Measurements from ENCODE around the gene BOD1.

BOD1 gene

GRCh38 chr5:173642191-173642816 is 25.9 kb upstream of the BOD1 start:
- H3K4me3 ChIP-seq (ENCODE audit: low read depth, low read length), result no peak overlapping the region

DNA sequence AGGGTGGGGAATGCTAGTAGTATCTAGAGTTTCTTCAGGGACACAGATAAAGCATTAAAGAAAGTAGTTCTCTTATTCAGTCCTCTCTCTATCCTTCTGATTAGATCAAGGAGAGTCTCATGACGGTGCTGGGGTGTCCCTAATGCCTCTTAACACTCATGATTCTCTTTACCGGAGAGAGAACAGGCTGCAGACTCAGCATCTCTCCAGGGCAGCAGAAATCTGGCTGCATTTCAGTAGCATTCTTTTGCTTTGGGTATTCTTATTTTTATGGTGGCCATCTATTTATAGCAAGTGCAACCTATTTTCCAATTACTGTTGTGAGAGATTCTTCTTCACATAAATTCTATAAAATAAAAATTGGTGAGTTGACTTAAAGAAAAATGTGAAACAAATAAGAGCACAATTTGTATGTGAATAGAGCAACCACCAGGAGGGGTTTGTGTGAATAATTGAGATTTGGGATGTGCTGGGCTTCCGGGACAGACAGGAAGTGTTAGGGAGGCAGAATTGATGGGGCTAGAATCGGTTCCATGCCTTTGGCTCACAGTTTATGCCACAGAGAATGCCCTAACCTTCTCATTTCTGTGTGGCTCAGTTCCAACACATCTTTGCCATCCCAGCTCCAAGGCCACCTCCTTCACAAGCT is 23.8 kb upstream of the BOD1 start:
- no peak overlapping the region for H3K4me3 ChIP-seq (ENCODE audit: low read depth, low read length)

GRCh38 chr5:173638126-173639040 is 21.9 kb upstream of the BOD1 start:
- H3K4me3 ChIP-seq (ENCODE audit: low read depth, low read length), result no peak overlapping the region

GRCh38 chr5:173637340-173637739 is 20.9 kb upstream of the BOD1 start:
- H3K4me3 ChIP-seq (ENCODE audit: low read depth, low read length), result no peak overlapping the region

- H3K4me3 ChIP-seq (ENCODE audit: low read depth, low read length), result no peak overlapping the region
Observed at GRCh38 chr5:173634465-173634983, 18.1 kb upstream of the BOD1 start.

DNA sequence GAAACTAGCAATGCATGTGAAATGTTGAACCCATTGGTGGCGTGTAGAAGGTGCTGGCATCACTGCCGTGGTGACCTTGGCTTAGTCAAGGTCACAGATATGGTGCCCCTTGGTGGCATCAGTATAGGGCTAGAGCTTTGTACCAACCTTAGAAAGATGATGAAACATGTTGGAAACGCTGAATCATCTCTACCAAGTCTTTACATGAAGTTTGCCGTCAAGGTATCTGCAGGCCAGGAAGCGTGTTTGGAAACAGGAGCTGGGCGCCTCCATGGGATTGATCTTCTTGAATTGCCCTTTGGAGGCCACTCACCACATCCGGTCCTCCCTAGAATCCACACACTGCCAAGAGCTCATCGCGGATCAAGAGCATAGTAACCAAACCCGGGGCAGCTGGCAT is 16.9 kb upstream of the BOD1 start:
- no peak overlapping the region for H3K4me3 ChIP-seq (ENCODE audit: low read depth, low read length)

- H3K4me3 ChIP-seq (ENCODE audit: low read depth, low read length), result no peak overlapping the region
Observed at GRCh38 chr5:173631478-173631877, 15.0 kb upstream of the BOD1 start.

- no peak overlapping the region for H3K4me3 ChIP-seq (ENCODE audit: low read depth, low read length)
Observed at GRCh38 chr5:173630724-173631365, 14.4 kb upstream of the BOD1 start.

- no peak overlapping the region for H3K4me3 ChIP-seq (ENCODE audit: low read depth, low read length)
Observed at GRCh38 chr5:173629628-173630027, 13.2 kb upstream of the BOD1 start.

GRCh38 chr5:173628501-173628900 is 12.1 kb upstream of the BOD1 start:
- no peak overlapping the region for H3K4me3 ChIP-seq (ENCODE audit: low read depth, low read length)

DNA sequence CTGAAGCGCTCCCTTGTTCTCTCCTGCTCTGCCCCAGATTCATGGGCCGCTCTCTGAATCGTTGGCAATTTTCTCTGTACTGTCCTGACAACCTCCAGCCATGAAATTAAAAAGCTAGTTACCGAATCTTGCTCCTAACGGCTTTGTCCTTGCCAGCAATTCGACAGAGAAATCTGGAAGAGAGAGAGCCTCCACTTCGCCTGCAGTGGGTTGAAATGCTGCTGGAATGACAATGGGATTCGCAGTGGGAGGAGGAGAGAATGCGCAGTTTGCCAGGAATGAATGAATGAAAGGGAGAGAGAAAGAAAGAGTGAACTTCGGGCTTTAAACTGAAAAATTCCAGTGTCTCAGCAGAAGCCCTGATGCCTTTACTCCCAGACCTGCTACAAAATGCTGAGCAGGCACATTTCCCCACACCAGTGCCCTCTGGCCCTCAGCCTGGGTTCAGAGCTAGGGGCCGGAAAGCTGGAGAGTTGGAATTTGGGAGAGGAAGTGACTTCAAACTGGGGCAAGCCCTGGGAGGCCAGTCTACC is 11.5 kb upstream of the BOD1 start:
- H3K4me3 ChIP-seq (ENCODE audit: low read depth, low read length), result no peak overlapping the region

GRCh38 chr5:173627271-173627670 is 10.8 kb upstream of the BOD1 start:
- no peak overlapping the region for H3K4me3 ChIP-seq (ENCODE audit: low read depth, low read length)

GRCh38 chr5:173626505-173626820 is 10.0 kb upstream of the BOD1 start:
- H3K4me3 ChIP-seq (ENCODE audit: low read depth, low read length), result no peak overlapping the region

DNA sequence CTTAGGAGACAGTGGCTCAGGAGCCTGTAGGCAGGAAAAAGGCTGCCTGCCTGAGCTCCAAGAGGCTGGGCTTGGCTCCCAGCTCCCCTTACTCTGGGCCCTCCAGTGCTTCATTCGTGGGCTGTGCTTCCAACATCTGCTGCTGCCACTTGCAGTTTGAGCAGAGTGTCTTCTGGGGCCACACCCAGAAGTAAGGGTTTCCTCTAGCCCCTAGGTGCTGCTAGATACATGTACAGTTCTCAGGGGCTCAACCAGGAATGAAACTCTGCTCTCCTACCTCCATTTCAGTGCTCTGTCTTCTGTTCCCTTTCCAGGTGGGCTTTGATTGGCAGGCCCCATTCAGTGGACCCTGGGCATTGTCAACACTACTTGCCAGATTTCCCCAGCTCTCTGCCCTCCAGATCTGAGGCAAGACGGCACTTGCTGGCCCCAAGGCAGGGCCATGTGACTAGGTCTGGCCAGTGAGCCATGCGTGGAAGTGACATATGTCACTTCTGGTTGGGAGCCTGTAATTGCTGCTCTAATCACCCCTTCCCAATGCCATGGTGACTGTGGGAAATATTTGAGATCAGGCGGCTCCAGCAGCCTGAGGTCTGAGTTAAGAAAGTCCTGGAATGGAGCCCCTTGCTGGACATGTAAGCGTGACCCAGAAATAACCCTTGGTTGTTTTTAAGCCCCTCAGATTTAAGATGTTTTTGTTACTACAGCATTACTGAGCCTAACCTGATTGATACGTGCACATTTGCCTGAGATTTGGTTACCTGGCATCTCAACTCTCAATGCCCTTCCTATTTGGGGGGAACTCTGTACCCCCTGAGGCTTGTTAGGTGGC is 9.4 kb upstream of the BOD1 start:
- no peak overlapping the region for H3K4me3 ChIP-seq (ENCODE audit: low read depth, low read length)

DNA sequence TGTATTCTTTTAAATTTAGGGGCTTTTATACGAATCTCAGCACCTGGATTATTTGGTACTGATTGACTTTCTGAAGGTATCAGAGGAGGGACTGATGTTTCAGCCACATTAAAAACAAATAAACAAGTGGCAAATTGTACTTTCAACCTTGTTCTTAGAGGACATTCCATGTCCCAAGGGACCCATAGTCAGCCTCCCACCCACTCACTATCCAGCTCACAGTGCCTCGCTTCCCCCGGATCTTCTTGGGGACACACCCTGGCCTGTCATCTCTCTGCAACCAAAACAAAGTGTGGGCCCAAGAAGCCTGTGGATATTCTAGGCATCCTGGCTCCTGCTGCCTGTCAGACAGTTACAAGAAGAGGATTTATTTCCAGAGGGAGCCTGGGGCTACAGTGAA is 8.8 kb upstream of the BOD1 start:
- no peak overlapping the region for H3K4me3 ChIP-seq (ENCODE audit: low read depth, low read length)

- H3K4me3 ChIP-seq (ENCODE audit: low read depth, low read length), result no peak overlapping the region
Observed at GRCh38 chr5:173624282-173624681, 7.8 kb upstream of the BOD1 start.

DNA sequence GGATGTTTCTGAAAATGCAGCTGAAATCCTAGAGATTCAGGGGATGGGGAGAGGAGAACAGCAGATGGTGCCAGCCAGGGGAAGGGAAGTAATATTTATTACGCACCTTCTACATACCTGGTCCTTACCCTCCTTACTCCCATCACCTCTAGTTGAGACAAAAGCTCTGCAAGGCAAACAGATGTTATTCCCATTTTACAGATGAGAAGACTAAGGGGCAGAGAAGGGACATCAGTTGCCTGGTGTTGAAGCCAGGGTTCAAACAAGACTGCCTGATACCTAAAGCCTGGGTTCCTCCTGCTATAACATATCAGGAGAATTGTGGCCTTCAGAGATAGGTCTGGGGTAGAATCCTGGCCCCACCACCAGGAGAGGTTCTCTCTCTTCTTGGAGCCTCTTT is 7.3 kb upstream of the BOD1 start:
- no peak overlapping the region for H3K4me3 ChIP-seq (ENCODE audit: low read depth, low read length)

DNA sequence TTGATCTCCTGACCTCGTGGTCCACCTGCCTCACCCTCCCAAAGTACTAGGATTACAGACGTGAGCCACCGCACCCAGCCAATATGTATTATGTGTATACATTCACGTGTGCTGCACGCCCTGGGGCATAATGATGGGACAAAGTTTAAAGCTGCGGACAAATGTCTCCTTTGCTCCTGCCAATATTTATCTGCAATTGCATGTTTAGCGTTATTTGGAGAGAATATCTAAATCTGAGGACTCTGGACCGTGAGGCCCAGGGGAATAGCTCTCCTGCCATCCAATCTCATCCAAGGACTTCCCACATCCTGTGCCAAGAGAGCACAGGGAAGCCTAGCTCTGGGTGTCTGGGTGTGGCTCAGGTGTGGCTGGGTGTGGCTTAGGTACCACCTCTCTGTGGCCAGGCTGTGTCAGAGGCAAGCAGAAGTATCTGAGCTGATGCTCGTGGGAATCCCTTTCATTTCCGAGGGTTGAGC is 6.9 kb upstream of the BOD1 start:
- H3K4me3 ChIP-seq (ENCODE audit: low read depth, low read length), result no peak overlapping the region

DNA sequence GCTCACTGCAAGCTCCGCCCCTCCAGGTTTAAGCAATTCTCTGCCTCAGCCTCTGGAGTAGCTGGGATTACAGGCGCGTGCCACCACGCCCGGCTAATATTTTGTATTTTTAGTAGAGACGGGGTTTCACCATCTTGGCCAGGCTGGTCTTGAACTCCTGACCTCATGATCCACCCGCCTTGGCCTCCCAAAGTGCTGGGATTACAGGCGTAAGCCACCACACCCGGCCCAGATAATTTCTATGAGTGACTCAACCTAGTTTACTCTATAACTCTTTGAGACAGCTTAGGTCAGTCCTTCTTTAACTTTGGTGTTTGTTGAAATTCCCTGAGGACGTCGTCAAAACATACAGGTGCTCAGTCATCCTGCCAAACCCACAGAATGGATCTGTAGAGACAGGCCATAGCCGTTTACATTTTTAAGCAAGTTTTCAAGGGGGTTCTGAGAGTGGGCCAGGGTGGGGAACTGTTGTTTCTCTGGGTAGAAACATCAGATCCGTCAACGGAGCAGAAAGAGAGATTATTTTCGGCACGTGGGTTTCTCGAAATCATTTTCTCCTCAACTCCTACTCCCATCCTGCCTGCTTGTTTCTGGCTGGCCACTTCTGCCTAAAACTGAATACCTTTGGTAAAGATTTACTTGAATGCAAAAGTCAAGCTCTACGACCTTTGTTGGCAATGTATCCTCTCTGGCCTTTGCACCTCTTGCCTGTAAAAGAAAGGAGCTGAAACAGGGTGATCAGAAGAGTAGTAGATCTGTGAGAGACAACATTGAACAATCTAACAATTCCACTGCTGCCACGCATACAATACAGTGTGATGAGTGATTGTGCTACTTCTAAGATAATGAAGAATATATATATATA is 6.0 kb upstream of the BOD1 start:
- H3K4me3 ChIP-seq (ENCODE audit: low read depth, low read length), result no peak overlapping the region
